ENCODE results near the gene GP1BA.
"Not testable (repeated sequence)": the region's sequence is repeated elsewhere in the genome, so short reads cannot be mapped to it uniquely, and the experiment has no call there.

The GP1BA gene

GRCh38 chr17:4901648-4902344 is 30.3 kb upstream of the GP1BA start:
- no peak for DNase-seq

GRCh38 chr17:4902540-4902939 is 29.5 kb upstream of the GP1BA start:
- no peak for DNase-seq

- peak; percentile 76 for DNase-seq
Measured at GRCh38 chr17:4903051-4903818, 28.8 kb upstream of the GP1BA start, which contains the start of gene CHRNE. Gene CHRNE (minus strand): TSS chr17:4903098. CDS start chr17:4903063, 35 bp downstream.

- DNase-seq = not testable (repeated sequence)
Measured at GRCh38 chr17:4906642-4907041, 25.4 kb upstream of the GP1BA start.

DNA sequence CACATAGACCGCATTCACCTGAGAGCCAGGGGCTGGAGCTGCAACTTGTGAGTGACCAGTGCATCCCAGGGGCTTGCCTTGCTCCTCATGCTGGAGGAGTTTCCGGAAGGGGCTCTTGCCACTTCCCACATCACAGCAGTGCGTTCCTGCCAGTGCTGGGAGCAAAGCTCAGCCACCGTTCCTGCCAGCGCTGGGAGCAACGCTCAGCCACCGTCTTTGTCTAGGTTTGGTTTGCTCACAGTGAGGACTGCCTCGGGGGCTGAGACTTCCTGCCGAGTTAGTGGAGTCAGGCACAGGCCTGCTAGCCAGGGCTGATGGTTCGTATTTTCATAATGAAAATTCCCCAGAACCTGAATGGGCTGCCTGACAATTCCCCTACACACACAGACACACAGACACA is 23.8 kb upstream of the GP1BA start:
- DNase-seq = no peak

GRCh38 chr17:4908711-4909496 is 23.2 kb upstream of the GP1BA start:
- peak; percentile 41 for DNase-seq

DNA sequence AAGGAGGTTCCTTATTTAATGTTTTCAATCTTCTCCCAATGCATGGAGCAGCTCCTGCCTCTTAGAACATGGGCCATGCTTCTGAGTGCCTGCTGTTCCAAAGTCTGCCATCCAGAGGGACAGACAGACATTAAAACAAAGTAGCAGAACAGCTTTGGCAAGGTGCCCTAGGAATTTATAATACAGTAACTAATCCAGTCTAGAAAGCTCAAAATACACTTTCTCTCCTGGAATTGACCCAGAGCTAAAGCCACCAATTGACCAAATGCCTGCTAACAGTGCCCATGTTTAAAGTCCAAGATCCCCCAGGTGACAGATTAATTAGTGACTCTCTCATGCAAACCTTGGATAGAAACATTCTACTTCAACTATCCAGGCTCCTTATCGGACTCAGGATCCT is 18.1 kb upstream of the GP1BA start:
- DNase-seq = no peak

GRCh38 chr17:4914551-4914950 is 17.5 kb upstream of the GP1BA start:
- not testable (repeated sequence) for DNase-seq

DNA sequence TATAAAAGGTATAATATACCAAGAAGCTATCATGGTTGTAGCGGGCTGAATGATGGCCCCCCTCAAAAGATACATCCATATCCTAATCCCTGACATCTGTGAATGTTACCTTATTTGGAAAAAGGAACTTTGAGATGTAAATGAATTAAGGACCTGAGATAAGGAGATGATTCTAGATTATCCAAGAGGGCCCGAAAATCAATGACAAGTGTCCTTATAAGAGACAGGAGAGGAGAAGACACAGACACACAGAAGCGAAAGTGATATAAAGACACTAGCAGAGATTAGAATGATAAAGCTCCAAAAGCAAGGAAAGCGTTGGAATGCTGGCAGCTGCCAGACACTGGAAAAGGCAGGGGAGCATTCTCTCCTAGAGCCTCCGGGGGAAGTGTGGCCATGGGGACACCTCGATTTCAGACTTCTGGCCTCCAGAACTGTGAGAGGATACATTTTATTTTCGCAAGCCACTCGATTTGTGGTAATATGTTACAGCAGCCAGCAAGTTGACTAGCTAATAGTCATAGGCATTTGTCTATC is 12.5 kb upstream of the GP1BA start:
- DNase-seq = no peak

DNA sequence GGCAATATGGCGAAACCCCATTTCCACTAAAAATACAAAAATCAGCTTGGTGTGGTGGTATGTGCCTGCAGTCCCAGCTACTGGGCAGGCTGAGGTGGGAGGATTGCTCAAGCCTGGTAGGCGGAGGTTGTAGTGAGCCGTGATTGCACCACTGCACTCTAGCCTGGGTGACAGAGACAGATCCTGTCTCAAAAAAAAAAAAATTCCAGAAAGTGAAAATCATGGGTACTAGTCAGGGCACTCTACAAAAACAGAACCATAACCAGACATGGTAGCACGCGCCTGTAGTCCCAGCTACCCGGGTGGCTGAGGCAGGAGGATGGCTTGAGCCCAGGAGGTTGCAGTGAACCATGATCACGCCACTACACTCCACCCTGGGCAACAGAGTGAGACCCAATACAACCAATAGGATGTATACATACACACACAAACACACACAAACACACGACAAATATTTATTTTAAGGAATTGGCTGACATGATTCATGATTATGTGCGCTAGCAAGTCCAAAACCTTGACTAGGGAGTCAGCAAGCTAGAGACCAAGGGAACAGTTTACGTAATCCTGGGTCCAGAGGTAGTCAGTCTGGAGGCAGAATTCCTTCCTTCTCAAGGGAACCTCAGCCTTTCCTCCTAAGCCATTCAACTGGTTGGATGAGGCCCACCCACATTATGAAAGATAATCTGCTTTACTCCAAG is 11.6 kb upstream of the GP1BA start:
- DNase-seq = no peak

GRCh38 chr17:4921320-4921719 is 10.8 kb upstream of the GP1BA start:
- DNase-seq = no peak

DNA sequence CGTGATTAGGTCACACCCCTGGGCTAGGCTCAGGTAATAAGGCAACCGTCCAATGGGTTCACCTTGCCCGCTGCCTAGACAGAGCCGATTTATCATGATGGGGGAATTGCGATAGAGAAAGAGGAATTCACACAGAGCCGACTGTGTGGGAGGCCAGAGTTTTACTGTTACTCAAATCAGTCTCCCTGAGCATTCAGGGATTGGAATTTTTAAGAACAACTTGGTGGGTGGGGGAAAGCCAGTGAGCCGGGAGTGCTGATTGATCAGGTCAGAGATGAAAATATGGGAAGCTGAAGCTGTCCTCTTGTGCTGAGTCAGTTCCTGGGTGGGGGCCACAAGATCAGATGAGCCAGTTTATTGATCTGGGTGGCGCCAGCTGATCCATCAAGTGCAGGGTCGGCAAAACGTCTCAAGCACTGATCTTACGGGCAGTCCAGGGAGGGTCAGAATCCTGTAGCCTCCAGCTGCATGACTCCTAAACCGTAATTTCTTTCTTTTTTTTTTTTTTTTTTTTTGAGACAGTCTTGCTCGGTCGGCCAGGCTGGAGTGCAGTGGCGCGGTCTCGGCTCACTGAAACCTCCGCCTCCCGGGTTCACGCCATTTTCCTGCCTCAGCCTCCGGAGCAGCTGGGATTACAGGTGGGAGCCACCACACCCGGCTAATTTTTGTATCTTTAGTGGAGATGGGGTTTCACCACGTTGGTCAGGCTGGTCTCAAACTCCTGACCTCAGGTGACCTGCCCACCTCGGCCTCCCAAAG is 5.3 kb upstream of the GP1BA start:
- DNase-seq = not testable (repeated sequence)

- no peak for DNase-seq
Measured at GRCh38 chr17:4928881-4929280, 3.2 kb upstream of the GP1BA start.

DNA sequence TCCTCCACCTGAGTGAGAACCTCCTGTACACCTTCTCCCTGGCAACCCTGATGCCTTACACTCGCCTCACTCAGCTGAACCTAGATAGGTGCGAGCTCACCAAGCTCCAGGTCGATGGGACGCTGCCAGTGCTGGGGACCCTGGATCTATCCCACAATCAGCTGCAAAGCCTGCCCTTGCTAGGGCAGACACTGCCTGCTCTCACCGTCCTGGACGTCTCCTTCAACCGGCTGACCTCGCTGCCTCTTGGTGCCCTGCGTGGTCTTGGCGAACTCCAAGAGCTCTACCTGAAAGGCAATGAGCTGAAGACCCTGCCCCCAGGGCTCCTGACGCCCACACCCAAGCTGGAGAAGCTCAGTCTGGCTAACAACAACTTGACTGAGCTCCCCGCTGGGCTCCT is 679 bp downstream of the GP1BA start:
- no peak for DNase-seq

GRCh38 chr17:4933646-4934045 is 1.6 kb downstream of the GP1BA start:
- no peak for DNase-seq

DNA sequence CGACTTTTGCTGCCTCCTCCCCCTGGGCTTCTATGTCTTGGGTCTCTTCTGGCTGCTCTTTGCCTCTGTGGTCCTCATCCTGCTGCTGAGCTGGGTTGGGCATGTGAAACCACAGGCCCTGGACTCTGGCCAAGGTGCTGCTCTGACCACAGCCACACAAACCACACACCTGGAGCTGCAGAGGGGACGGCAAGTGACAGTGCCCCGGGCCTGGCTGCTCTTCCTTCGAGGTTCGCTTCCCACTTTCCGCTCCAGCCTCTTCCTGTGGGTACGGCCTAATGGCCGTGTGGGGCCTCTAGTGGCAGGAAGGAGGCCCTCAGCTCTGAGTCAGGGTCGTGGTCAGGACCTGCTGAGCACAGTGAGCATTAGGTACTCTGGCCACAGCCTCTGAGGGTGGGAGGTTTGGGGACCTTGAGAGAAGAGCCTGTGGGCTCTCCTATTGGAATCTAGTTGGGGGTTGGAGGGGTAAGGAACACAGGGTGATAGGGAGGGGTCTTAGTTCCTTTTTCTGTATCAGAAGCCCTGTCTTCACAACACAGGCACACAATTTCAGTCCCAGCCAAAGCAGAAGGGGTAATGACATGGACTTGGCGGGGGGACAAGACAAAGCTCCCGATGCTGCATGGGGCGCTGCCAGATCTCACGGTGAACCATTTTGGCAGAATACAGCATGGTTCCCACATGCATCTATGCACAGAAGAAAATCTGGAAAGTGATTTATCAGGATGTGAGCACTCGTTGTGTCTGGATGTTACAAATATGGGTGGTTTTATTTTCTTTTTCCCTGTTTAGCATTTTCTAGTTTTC is 2.3 kb downstream of the GP1BA start:
- no peak for DNase-seq

GRCh38 chr17:4935650-4936049 is 3.6 kb downstream of the GP1BA start:
- no peak for DNase-seq

GRCh38 chr17:4936436-4936835 is 4.4 kb downstream of the GP1BA start:
- DNase-seq = no peak

- DNase-seq = no peak
Measured at GRCh38 chr17:4937553-4937952, 5.5 kb downstream of the GP1BA start.

DNA sequence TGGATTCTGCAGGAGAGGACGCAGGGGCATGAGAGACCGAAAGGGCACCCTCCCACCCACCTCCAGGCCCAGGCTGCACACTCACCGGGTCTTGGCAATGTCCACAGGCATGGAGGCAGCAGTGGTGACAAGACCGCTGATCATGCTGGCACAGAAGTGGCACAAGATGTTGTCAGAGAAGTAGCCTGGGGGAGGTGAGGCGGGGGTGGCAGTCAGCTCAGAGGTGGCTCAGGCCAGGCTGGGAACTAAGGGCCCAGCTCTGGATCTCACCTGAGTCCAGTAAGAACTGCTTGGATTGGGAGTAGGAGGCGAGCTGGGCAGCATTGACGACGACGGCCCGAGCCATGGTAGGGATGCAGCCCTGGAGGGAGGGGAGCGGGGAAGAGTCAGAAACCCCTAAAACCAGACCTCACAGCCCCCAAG is 6.0 kb downstream of the GP1BA start:
- DNase-seq = no peak
